Measurements from ENCODE around the gene FGF22. TPM values are rescaled to one million over a fixed set of nuclear protein-coding genes. Genes with fewer than 3 reads are reported as not detected.

FGF22 gene
- total and polyA plus RNA-seq, 10 of the 15 experiments (the other 5 are each of a cell fraction or from before 2014, with no cell fraction given) = 0.05 TPM; not detected in 9

DNA sequence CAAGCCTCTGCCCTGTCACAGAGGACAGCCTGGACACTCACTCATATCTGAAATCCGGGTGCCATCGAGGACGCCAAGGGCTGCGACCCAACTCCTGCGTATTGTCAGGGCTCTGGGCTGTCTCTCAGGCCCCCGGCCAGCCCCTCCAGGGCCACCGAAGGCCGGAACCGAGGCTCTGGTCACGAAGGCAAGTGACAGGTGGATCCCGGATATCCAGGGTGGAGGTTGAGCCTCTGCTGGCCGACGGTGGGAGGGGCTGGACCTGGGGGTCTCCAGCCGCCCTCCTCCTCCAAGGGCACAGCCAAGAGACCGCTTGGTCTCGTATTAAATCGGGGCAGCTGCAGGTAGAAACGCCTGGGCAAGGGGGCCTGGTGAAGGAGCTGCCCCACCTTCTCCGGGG is 17.9 kb downstream of the FGF22 start:
- H3K4me1 ChIP-seq (ENCODE audit: control insufficient read depth, insufficient read depth, low read length) = peaks cover 10% of the 10 kb centered on the region; the same call in 1 of the 2 replicates
- ChIA-PET POLR2A (no interaction called here), RAD21 (ENCODE audit: unreplicated experiment) (no interaction called here), SMC1A (ENCODE audit: uncharacterized antibody, unreplicated experiment) (no interaction called here), CTCF (no interaction called here)
- no peaks in the 10 kb centered on the region for H3K9me3 ChIP-seq (replicated peaks; ENCODE audit: control insufficient read depth, insufficient read depth, low read length)
- intact Hi-C loops (cut with micrococcal nuclease; ENCODE audit: unreplicated experiment) (no loop called here), in situ Hi-C loops (cut with MboI) (no loop called here)
- H3K9ac ChIP-seq (ENCODE audit: control insufficient read depth, insufficient read depth, low read length) = no peak overlapping the region
- no peak overlapping the region for H2AFZ ChIP-seq (ENCODE audit: control insufficient read depth, low read depth, low read length)
- no peak overlapping the region for H3K4me3 ChIP-seq
- TF ChIP-seq, protein P1, sequence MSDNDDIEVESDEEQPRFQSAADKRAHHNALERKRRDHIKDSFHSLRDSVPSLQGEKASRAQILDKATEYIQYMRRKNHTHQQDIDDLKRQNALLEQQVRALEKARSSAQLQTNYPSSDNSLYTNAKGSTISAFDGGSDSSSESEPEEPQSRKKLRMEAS (IDR thresholded peaks at IDR 0.05; ENCODE audit: low read depth, low read length) = no peak
- no peak for TF ChIP-seq USF1 (IDR thresholded peaks at IDR 0.05; ENCODE audit: borderline replicate concordance, extremely low read length, insufficient read depth, low read depth, low read length)
- no peak for TF ChIP-seq LARP7 (IDR thresholded peaks at IDR 0.05)
- TF ChIP-seq, protein P2, sequence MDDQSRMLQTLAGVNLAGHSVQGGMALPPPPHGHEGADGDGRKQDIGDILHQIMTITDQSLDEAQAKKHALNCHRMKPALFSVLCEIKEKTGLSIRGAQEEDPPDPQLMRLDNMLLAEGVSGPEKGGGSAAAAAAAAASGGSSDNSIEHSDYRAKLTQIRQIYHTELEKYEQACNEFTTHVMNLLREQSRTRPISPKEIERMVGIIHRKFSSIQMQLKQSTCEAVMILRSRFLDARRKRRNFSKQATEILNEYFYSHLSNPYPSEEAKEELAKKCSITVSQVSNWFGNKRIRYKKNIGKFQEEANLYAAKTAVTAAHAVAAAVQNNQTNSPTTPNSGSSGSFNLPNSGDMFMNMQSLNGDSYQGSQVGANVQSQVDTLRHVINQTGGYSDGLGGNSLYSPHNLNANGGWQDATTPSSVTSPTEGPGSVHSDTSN (IDR thresholded peaks at IDR 0.05; ENCODE audit: insufficient replicate concordance, low read depth, low read length) = no peak
- no peak for TF ChIP-seq SREBF1 (IDR thresholded peaks at IDR 0.05; ENCODE audit: low read length)
- ATAC-seq (no peak), FAIRE-seq (no peak), DNase-seq (ENCODE audit: low read depth, low spot score) (no peak)
- H3K36me3 ChIP-seq (ENCODE audit: control insufficient read depth in 2 of 2, insufficient read depth in 2 of 2, low read length in 1 of 2) = peaks cover 9 to 41% of the 10 kb centered on the region in 2 experiments
- 93% methylated on average over 14 of the region's 19 CpGs for WGBS (ENCODE audit: insufficient coverage, insufficient replicate concordance, low lambda C conversion rate, missing lambda C conversion rate)
- H3K79me2 ChIP-seq (ENCODE audit: control insufficient read depth, insufficient read depth, low read length) = peaks cover 93% of the 10 kb centered on the region
- H3K27me3 ChIP-seq (replicated peaks in 1 of 2; ENCODE audit: control insufficient read depth in 2 of 2, insufficient read depth in 2 of 2, low read length in 1 of 2) = no peaks in the 10 kb centered on the region
- peaks cover 20% of the 10 kb centered on the region for H4K20me1 ChIP-seq (ENCODE audit: control insufficient read depth, insufficient read depth)
- H3K4me2 ChIP-seq (ENCODE audit: control insufficient read depth, insufficient read depth) = no peak overlapping the region
- H3K27ac ChIP-seq (ENCODE audit: control insufficient read depth, insufficient read depth) = no peak overlapping the region
- no TSS peak for BruUV-seq (replicated peaks)

Measured in GM12878 (cell line).